ENCODE measurements around the gene ARSI.
A peak's percentile ranks its signal among the peaks of the same experiment; 100 is the strongest.

ARSI gene

DNA sequence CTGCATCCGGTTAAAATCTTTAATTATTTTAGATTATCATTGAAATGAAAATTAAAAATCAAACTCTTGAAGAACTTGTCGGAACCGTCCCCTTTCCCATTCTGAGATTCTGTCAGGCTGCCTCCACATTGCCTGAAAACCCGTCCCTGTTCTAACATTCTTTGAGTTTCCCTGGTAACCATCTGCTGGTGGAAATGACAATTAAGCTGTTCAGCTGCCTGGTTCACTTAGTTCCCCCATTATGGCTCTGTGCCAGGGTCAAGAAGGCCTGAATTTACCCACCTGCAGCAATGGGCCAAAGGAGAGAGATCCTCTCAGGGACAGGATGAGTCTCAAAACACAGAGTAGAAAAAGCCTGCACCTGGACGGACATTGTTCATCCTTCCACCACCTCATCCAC is 43.0 kb upstream of the ARSI start:
- CTCF ChIA-PET, result no interaction called here
- H3K27ac ChIP-seq, result no peak overlapping the region
- no peak for DNase-seq (ENCODE audit: low spot score)
- POLR2A ChIA-PET (ENCODE audit: low non-redundant PET), result no interaction called here
- TF ChIP-seq, protein P1, sequence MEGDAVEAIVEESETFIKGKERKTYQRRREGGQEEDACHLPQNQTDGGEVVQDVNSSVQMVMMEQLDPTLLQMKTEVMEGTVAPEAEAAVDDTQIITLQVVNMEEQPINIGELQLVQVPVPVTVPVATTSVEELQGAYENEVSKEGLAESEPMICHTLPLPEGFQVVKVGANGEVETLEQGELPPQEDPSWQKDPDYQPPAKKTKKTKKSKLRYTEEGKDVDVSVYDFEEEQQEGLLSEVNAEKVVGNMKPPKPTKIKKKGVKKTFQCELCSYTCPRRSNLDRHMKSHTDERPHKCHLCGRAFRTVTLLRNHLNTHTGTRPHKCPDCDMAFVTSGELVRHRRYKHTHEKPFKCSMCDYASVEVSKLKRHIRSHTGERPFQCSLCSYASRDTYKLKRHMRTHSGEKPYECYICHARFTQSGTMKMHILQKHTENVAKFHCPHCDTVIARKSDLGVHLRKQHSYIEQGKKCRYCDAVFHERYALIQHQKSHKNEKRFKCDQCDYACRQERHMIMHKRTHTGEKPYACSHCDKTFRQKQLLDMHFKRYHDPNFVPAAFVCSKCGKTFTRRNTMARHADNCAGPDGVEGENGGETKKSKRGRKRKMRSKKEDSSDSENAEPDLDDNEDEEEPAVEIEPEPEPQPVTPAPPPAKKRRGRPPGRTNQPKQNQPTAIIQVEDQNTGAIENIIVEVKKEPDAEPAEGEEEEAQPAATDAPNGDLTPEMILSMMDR (conservative IDR thresholded peaks at IDR 0.05; ENCODE audit: low read depth), result no peak

DNA sequence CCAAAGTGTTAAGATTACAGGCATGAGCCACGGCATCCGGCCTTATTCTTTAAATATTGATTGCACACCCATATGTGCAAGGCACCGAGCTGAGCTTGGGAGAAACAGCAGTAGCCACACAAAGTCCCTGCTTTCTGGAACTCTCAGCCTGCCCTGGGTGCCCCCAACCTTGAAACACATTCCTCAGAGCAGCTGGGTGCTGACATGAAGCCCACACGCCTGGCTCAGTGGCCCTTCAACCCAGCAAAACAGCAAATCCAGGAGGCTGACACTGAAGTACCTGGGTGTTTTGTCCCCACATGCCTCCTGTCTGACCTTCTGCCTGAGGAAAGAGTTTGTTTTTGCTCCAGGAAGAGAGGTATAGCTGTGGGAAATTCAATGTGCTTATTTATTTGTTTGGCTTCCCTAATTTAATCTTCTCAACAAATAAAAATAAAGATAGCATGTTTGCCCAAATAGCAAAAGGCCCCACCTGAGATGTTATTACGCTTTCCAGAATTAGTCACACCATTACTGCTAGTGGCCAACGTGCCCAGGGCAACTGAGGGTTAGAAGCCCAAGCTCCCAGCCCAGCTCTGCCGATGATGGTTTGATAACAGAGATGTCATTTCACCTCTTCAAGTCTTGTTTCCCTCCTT is 41.4 kb upstream of the ARSI start:
- CTCF ChIA-PET, result interaction anchor here (0.7 to 1.0 kb wide), 2 partner anchors 17 to 865 kb away, joined by 3 to 4 read pairs; no protein-coding TSS in a partner anchor

DNA sequence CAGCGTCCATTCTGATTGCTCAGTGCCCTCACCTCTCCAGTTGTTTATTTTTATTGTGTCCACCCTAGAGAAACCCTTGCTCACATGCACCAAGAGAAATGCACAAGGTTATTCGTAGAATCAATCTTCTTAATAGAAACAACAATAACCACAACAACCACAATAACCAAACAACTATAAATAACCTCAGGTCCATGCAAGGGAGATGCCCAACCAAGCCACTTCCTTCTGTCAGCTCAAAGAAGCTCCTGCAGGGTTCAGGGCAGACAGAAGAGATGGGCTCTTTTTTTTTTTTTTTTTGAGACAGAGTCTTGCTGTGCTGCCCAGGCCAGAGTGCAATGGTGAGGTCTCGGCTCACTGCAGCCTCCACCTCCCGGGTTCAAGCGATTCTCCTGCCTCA is 39.9 kb upstream of the ARSI start:
- TF ChIP-seq, protein P1 (conservative IDR thresholded peaks at IDR 0.05; ENCODE audit: low read depth), result no peak
- ChIA-PET POLR2A (ENCODE audit: low non-redundant PET) (interaction anchor here (0.8 kb wide), 1 partner anchor 11 kb away, joined by 3 read pairs; no protein-coding TSS in a partner anchor), CTCF (interaction anchor here (0.6 to 1.0 kb wide), 2 partner anchors 23 to 67 kb away, joined by 3 to 4 read pairs; no protein-coding TSS in a partner anchor)
- H3K27ac ChIP-seq, result no peak overlapping the region
- DNase-seq (ENCODE audit: low spot score), result no peak

More for the DNA sequence above, 41.4 kb upstream of the ARSI start:
- DNase-seq (ENCODE audit: low spot score), result no peak
- H3K27ac ChIP-seq, result peak overlapping the region; percentile 18; the same call in 1 of the 2 replicates
- POLR2A ChIA-PET (ENCODE audit: low non-redundant PET), result no interaction called here
- TF ChIP-seq, protein P1 (conservative IDR thresholded peaks at IDR 0.05; ENCODE audit: low read depth), result no peak

DNA sequence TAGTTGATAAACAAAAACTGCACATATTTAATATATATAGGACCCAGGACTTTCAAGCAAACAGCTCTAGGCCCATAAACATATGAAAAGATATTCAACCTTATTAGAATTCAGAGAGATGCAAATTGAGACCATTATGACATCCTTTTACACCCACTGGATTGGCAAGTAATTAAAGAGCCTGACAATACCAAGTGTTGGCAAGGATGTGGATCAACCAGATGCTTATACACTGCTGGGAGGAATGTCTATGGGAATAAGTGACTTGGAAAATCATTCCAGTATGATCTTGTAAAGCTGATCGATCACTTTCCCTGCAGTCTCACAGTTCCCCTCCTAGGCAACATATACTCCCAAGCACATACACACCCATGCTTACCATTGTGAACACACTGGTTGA is 39.3 kb upstream of the ARSI start:
- H3K27ac ChIP-seq, result no peak overlapping the region
- TF ChIP-seq, protein P1 (conservative IDR thresholded peaks at IDR 0.05; ENCODE audit: low read depth), result no peak
- ChIA-PET CTCF (interaction anchor here (0.6 kb wide), 1 partner anchor 24 kb away, joined by 3 read pairs; no protein-coding TSS in a partner anchor), POLR2A (ENCODE audit: low non-redundant PET) (interaction anchor here (0.8 kb wide), 1 partner anchor 10 kb away, joined by 3 read pairs; no protein-coding TSS in a partner anchor)
- DNase-seq (ENCODE audit: low spot score), result no peak

DNA sequence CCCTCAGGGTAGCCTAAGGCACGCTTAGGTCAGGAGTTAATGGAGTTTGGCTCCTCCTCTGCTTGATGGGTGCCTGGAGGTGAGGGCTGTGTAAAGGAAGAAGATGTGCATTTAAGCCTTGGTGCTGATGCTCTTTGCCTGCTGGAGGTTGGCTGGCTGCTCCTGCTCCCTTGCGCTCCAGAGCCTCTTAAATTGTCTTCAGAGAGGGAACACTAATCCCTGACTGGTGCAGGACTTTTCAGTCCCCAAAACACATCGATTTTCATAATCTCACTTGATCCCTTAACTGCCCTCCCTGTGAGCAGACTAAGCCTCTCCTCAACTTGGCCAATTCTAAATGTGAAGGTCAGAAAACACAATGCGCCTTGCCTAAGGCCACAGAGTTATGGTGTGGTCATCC is 38.6 kb upstream of the ARSI start:
- TF ChIP-seq, protein P1 (conservative IDR thresholded peaks at IDR 0.05; ENCODE audit: low read depth), result no peak
- H3K27ac ChIP-seq, result no peak overlapping the region
- ChIA-PET CTCF (interaction anchor here (2.9 kb wide), 1 partner anchor 9 kb away, joined by 20 read pairs; no protein-coding TSS in a partner anchor), POLR2A (ENCODE audit: low non-redundant PET) (no interaction called here)
- DNase-seq (ENCODE audit: low spot score), result no peak

DNA sequence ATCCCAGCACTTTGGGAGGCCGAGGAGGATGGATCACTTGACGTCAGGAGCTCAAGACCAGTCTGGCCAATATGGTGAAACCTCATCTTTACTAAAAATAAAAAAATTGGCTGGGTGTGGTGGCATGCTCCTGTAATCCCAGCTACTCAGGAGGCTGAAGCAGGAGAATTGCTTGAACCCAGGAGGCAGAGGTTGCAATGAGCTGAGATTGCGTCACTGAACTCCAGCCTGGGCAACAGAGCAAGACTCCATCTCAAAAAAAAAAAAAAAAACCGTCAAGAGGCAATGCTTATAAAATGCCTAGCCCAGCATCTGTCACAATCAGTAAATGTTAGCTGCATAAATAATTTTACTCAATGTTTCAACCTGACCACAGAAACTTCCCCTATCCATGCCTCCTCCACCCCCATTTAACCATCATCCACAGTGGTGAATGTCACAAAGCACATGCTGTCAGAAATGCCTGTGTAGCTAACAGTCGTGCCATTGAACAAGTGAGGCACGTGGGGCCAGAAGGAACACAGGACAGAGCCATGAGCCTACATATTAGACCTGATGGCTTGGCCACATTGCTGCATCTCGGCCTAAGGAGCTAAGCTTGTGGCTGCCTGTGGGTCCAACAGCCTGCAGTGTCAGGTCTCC is 38.0 kb upstream of the ARSI start:
- CTCF ChIA-PET, result interaction anchor here (2.9 kb wide), 1 partner anchor 10 kb away, joined by 20 read pairs; no protein-coding TSS in a partner anchor

More for the DNA sequence above, 38.0 kb upstream of the ARSI start:
- POLR2A ChIA-PET (ENCODE audit: low non-redundant PET), result no interaction called here
- no peak overlapping the region for H3K27ac ChIP-seq
- DNase-seq (ENCODE audit: low spot score), result no peak
- TF ChIP-seq, protein P1 (conservative IDR thresholded peaks at IDR 0.05; ENCODE audit: low read depth), result no peak

Data from RWPE1 (cell line).